ENCODE data around the gene CSH2. TPM values are rescaled to one million over a fixed set of nuclear protein-coding genes. Genes with fewer than 3 reads are reported as not detected.
"Not testable (repeated sequence)": the region's sequence is repeated elsewhere in the genome, so short reads cannot be mapped to it uniquely, and the experiment has no call there.

Gene CSH2
- polyA plus RNA-seq, 2 of the 4 experiments (the other 2 are of a cell fraction): not detected

GRCh38 chr17:63903787-63904201, 30.3 kb upstream of the CSH2 start:
- 23% methylated on average over 5 of the region's 5 CpGs for WGBS (ENCODE audit: missing lambda C conversion rate)
- peak; percentile 67 to 81 for ATAC-seq
- TF ChIP-seq CTCF (IDR thresholded peaks at IDR 0.05) (peak; percentile 59), RAD21 (conservative IDR thresholded peaks at IDR 0.05 in 1 of 2, IDR thresholded peaks at IDR 0.05 in 1 of 2) (peak in 1 of 2 experiments; percentile 37; a peak in 2 of 5 replicates)
- FAIRE-seq; H3K27ac ChIP-seq; H3K4me2 ChIP-seq; H3K4me3 ChIP-seq; DNase-seq (ENCODE audit: low read depth in 1 of 2, low spot score in 1 of 2); H3K9me3 ChIP-seq; POLR2A ChIA-PET; H3K4me1 ChIP-seq: not testable (repeated sequence)
- CTCF ChIA-PET: interaction anchor here (0.6 to 8.8 kb wide), 26 partner anchors 8 to 518 kb away, joined by 3 to 80 read pairs (median 4); partner anchors contain the start of genes CSHL1, GH1 and GH2

- H3K27ac ChIP-seq; DNase-seq (ENCODE audit: low read depth in 1 of 2, low spot score in 1 of 2); H3K9me3 ChIP-seq; FAIRE-seq; H3K4me3 ChIP-seq; POLR2A ChIA-PET; ATAC-seq; H3K4me1 ChIP-seq; H3K4me2 ChIP-seq: not testable (repeated sequence)
- CTCF ChIA-PET: interaction anchor here (0.6 to 8.8 kb wide), 16 partner anchors 10 to 414 kb away, joined by 3 to 80 read pairs (median 7); partner anchors contain the start of genes CSHL1, GH1 and GH2
- WGBS (ENCODE audit: missing lambda C conversion rate): 66% methylated on average over 2 of the region's 2 CpGs
Measured at GRCh38 chr17:63901971-63902370, 28.5 kb upstream of the CSH2 start.

GRCh38 chr17:63898899-63899798, 25.7 kb upstream of the CSH2 start:
- WGBS (ENCODE audit: missing lambda C conversion rate): 28% methylated on average over 3 of the region's 6 CpGs
- DNase-seq (ENCODE audit: low read depth in 1 of 2, low spot score in 1 of 2); FAIRE-seq; H3K4me3 ChIP-seq; H3K27ac ChIP-seq; H3K9me3 ChIP-seq; POLR2A ChIA-PET; H3K4me2 ChIP-seq; H3K4me1 ChIP-seq: not testable (repeated sequence)
- CTCF ChIA-PET: interaction anchor here (0.8 to 2.8 kb wide), 6 partner anchors 10 to 235 kb away, joined by 4 to 25 read pairs (median 6); partner anchors contain the start of gene CSHL1
- ATAC-seq: peak in 1 of 2 experiments; percentile 41; a peak in 2 of 6 replicates

GRCh38 chr17:63896524-63897354, 23.3 kb upstream of the CSH2 start, which contains the start of gene CSH1:
TSS of gene CSH1 (minus strand) at chr17:63896574. CDS start at chr17:63896511, 63 bp downstream.
- not testable (repeated sequence) for FAIRE-seq, H3K4me2 ChIP-seq
- CTCF ChIA-PET: interaction anchor here (0.9 to 2.8 kb wide), 2 partner anchors 14 to 22 kb away, joined by 3 to 25 read pairs; partner anchors contain the start of genes CSHL1 and GH1

GRCh38 chr17:63894821-63895220, 21.3 kb upstream of the CSH2 start:
- POLR2A ChIA-PET; H3K9me3 ChIP-seq; FAIRE-seq; H3K4me2 ChIP-seq; H3K4me1 ChIP-seq; ATAC-seq; DNase-seq (ENCODE audit: low read depth in 1 of 2, low spot score in 1 of 2); H3K27ac ChIP-seq; H3K4me3 ChIP-seq; CTCF ChIA-PET: not testable (repeated sequence)
- WGBS (ENCODE audit: missing lambda C conversion rate): 70% methylated on average over 8 of the region's 10 CpGs

More at GRCh38 chr17:63896524-63897354, 23.3 kb upstream of the CSH2 start, which contains the start of gene CSH1:
- DNase-seq (ENCODE audit: low read depth in 1 of 2, low spot score in 1 of 2); H3K27ac ChIP-seq; H3K4me1 ChIP-seq; POLR2A ChIA-PET; H3K4me3 ChIP-seq; H3K9me3 ChIP-seq: not testable (repeated sequence)
- WGBS (ENCODE audit: missing lambda C conversion rate): 84% methylated on average over 12 of the region's 14 CpGs
- peak in 1 of 2 experiments; percentile 70; a peak in 3 of 6 replicates for ATAC-seq

- H3K4me3 ChIP-seq; H3K4me1 ChIP-seq; CTCF ChIA-PET; H3K27ac ChIP-seq; H3K4me2 ChIP-seq; POLR2A ChIA-PET; DNase-seq (ENCODE audit: low read depth in 1 of 2, low spot score in 1 of 2); H3K9me3 ChIP-seq; FAIRE-seq; ATAC-seq: not testable (repeated sequence)
- 26% methylated on average over 3 of the region's 3 CpGs for WGBS (ENCODE audit: missing lambda C conversion rate)
Measured at GRCh38 chr17:63894021-63894420, 20.5 kb upstream of the CSH2 start.
